Kasumi-1 (cell line): ENCODE measurements around the gene EIF4H.
"Not testable (repeated sequence)": the region's sequence is repeated elsewhere in the genome, so short reads cannot be mapped to it uniquely, and the experiment has no call there.

ENCODE experiments used
- DNase-seq, 2 experiments: peaks; one replicate each; lab custom pipeline; 2025; lab: John Stamatoyannopoulos, UW

The EIF4H gene

GRCh38 chr7:74175340-74175739 lies 1.2 kb downstream of the EIF4H start:
- DNase-seq = peak in 1 of 2 experiments; percentile 8

- DNase-seq = no peak
These were observed 2.4 kb downstream of the EIF4H start for GRCh38 chr7:74176555-74176954.

GRCh38 chr7:74178632-74179031 lies 4.5 kb downstream of the EIF4H start:
- no peak for DNase-seq

GRCh38 chr7:74179935-74180604 lies 5.9 kb downstream of the EIF4H start:
- DNase-seq = no peak

GRCh38 chr7:74180866-74181265 lies 6.7 kb downstream of the EIF4H start:
- no peak for DNase-seq

- no peak for DNase-seq
These were observed 7.7 kb downstream of the EIF4H start for GRCh38 chr7:74181821-74182220.

GRCh38 chr7:74182453-74183090 lies 8.4 kb downstream of the EIF4H start:
- no peak for DNase-seq

- DNase-seq = no peak
These were observed 9.0 kb downstream of the EIF4H start for GRCh38 chr7:74183142-74183541.

GRCh38 chr7:74183653-74184450 lies 9.7 kb downstream of the EIF4H start:
- no peak for DNase-seq

GRCh38 chr7:74185016-74185415 lies 10.9 kb downstream of the EIF4H start:
- DNase-seq = no peak

GRCh38 chr7:74185636-74186035 lies 11.5 kb downstream of the EIF4H start:
- DNase-seq = no peak

- DNase-seq = no peak
These were observed 13.9 kb downstream of the EIF4H start for GRCh38 chr7:74187915-74188675.

GRCh38 chr7:74190259-74190658 lies 16.1 kb downstream of the EIF4H start:
- DNase-seq = no peak

GRCh38 chr7:74191231-74191630 lies 17.1 kb downstream of the EIF4H start:
- DNase-seq = no peak

GRCh38 chr7:74193054-74193453 lies 18.9 kb downstream of the EIF4H start:
- no peak for DNase-seq

- no peak for DNase-seq
These were observed 19.8 kb downstream of the EIF4H start for GRCh38 chr7:74193913-74194312.

- no peak for DNase-seq
These were observed 20.5 kb downstream of the EIF4H start for GRCh38 chr7:74194686-74195085.

GRCh38 chr7:74195139-74195860 lies 21.1 kb downstream of the EIF4H start:
- DNase-seq = peak; percentile 38 to 46

- DNase-seq = not testable (repeated sequence)
These were observed 22.0 kb downstream of the EIF4H start for GRCh38 chr7:74195968-74196654.

- DNase-seq = no peak
These were observed 23.4 kb downstream of the EIF4H start for GRCh38 chr7:74197449-74198124.
